ENCODE measurements around the gene RPP30. TPM values are rescaled to one million over a fixed set of nuclear protein-coding genes. Genes with fewer than 3 reads are reported as not detected.
A peak's percentile ranks its signal among the peaks of the same experiment; 100 is the strongest.

The RPP30 gene
- total and polyA plus RNA-seq, 11 donors, result 26.4 to 39.9 (median 32.0) TPM

DNA sequence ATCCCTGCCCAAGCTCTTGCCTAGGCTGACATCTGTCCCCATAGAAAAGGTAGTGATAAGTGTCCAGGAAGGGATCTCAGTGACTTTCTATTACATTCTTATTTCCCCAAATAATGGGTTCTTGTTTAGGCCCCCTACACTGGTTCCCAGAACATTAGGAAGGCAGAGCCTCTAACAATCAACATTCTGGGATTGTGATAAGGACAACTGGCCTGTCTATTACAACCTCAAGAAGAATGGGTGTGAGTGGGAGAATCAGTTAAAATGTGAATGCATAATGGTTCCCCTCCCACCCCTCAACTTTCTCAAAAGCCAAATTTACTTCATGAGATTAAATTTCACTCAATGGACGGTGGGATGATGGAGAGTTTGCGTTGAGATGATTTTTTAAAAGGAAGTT lies 55.5 kb downstream of the RPP30 start:
- TF ChIP-seq POLR2A (IDR thresholded peaks at IDR 0.05), result no peak
- no peak for TF ChIP-seq CTCF (IDR thresholded peaks at IDR 0.05)
- DNase-seq, result no peak
- Histone ChIP-seq H3K27me3 (no peaks in the 10 kb centered on the region), H3K36me3 (no peaks in the 10 kb centered on the region), H3K27ac (no peak overlapping the region), H3K4me1 (peaks cover 0 to 43% (median 27%) of the 10 kb centered on the region in 12 donors), H3K9me3 (no peaks in the 10 kb centered on the region), H3K4me3 (no peak overlapping the region)
- no peak for ATAC-seq
- WGBS, 4 donors, result 90 to 94% (median 93%) methylated on average over 2 of the region's 2 CpGs
- intact Hi-C loops (cut with DNase I), result loop anchor here in 3 of 10 donors (10.0 kb wide), 2 partner anchors 58 to 158 kb away; no protein-coding TSS in a partner anchor

GRCh38 chr10:90929179-90929578 lies 57.4 kb downstream of the RPP30 start:
- DNase-seq, result no peak
- Histone ChIP-seq H3K27ac (peak overlapping the region in 11 of 12 donors; percentile 7 to 97 (median 83)), H3K9me3 (no peaks in the 10 kb centered on the region), H3K4me1 (peaks cover 0 to 46% (median 27%) of the 10 kb centered on the region in 12 donors), H3K4me3 (no peak overlapping the region), H3K27me3 (no peaks in the 10 kb centered on the region), H3K36me3 (no peaks in the 10 kb centered on the region)
- 78 to 88% (median 83%) methylated on average over 5 of the region's 5 CpGs for WGBS, 4 donors
- intact Hi-C loops (cut with DNase I), result loop anchor here in 3 of 10 donors (10.0 kb wide), 2 partner anchors 56 to 156 kb away; no protein-coding TSS in a partner anchor
- ATAC-seq, result no peak
- TF ChIP-seq POLR2A (IDR thresholded peaks at IDR 0.05), result no peak
- no peak for TF ChIP-seq CTCF (IDR thresholded peaks at IDR 0.05)

DNA sequence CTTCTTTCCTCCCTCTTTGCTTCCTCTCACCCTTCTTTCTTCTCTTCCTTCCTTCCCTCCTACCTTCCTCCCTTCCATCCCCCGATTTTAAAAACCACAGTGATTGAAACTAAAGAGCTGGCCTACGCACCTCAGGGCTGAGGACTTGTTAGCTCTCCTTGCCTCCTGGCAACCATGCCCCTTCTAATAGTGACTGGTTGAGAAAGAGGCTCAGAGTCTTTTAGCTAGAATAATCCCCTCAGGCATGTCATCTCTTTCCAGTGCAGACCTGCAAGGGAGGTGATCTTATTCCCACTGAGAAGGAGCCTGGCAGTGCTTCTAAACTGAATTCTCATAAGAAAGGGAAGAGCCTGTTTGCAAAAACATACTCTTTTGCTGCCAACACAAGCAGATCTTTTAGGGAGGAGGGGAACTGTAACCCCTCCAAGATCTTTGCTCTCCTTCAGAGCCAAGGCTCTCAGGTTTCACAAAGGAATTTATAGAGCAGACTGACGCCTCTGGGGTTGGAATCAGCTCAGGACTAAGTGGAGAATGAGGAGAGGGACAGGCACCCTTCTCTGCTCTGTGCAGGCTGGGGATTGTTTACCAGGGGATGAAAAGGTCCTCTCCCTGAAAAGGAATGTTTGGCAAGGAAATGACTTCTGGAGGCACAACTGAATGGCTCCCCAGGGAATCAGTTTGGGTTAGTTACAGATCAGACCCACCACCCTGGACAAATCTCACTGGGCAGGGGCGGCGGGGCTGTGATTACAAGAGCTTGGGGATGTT lies 58.5 kb downstream of the RPP30 start:
- Histone ChIP-seq H3K9me3 (no peaks in the 10 kb centered on the region), H3K27me3 (no peaks in the 10 kb centered on the region), H3K4me1 (peaks cover 0 to 37% (median 27%) of the 10 kb centered on the region in 12 donors), H3K36me3 (no peaks in the 10 kb centered on the region), H3K4me3 (peak overlapping the region in 5 of 12 donors; percentile 6 to 23 (median 18)), H3K27ac (peak overlapping the region; percentile 54 to 97 (median 86))
- WGBS, 4 donors, result 27 to 36% (median 31%) methylated on average over 5 of the region's 5 CpGs
- DNase-seq (peak in 4 of 5 donors; percentile 31 to 50 (median 43)), ATAC-seq (peak; percentile 82 to 89 (median 88))
- intact Hi-C loops (cut with DNase I), result loop anchor here in 3 of 10 donors (2.0 to 5.0 kb wide), 3 partner anchors 31 to 57 kb away; no protein-coding TSS in a partner anchor
- TF ChIP-seq POLR2A (IDR thresholded peaks at IDR 0.05), result peak in 1 of 2 donors; percentile 22
- no peak for TF ChIP-seq CTCF (IDR thresholded peaks at IDR 0.05)
